Measurements from ENCODE around the gene LMF1. TPM values are rescaled to one million over a fixed set of nuclear protein-coding genes. Genes with fewer than 3 reads are reported as not detected.
"Not testable (repeated sequence)": the region's sequence is repeated elsewhere in the genome, so short reads cannot be mapped to it uniquely, and the experiment has no call there.

LMF1 gene
- total RNA-seq, 1 experiment from 2014 or later, result 15.6 TPM

- DNase-seq (ENCODE audit: extremely low read depth, low read depth), result no peak
Measured at GRCh38 chr16:839643-840408, 131.0 kb downstream of the LMF1 start.

GRCh38 chr16:838741-839140, 132.0 kb downstream of the LMF1 start:
- DNase-seq (ENCODE audit: extremely low read depth, low read depth), result no peak

- not testable (repeated sequence) for DNase-seq (ENCODE audit: extremely low read depth, low read depth)
Measured at GRCh38 chr16:836822-837221, 134.0 kb downstream of the LMF1 start.

GRCh38 chr16:836221-836620, 134.6 kb downstream of the LMF1 start:
- no peak for DNase-seq (ENCODE audit: extremely low read depth, low read depth)

- no peak for DNase-seq (ENCODE audit: extremely low read depth, low read depth)
Measured at GRCh38 chr16:835373-835772, 135.4 kb downstream of the LMF1 start.

- no peak for DNase-seq (ENCODE audit: extremely low read depth, low read depth)
Measured at GRCh38 chr16:833411-833810, 137.4 kb downstream of the LMF1 start.

GRCh38 chr16:832652-833336, 138.0 kb downstream of the LMF1 start:
- DNase-seq (ENCODE audit: extremely low read depth, low read depth), result no peak

GRCh38 chr16:831571-832413, 139.0 kb downstream of the LMF1 start:
- no peak for DNase-seq (ENCODE audit: extremely low read depth, low read depth)

GRCh38 chr16:830871-831570, 139.8 kb downstream of the LMF1 start:
- DNase-seq (ENCODE audit: extremely low read depth, low read depth), result no peak

- no peak for DNase-seq (ENCODE audit: extremely low read depth, low read depth)
Measured at GRCh38 chr16:830107-830870, 140.5 kb downstream of the LMF1 start.

- no peak for DNase-seq (ENCODE audit: extremely low read depth, low read depth)
Measured at GRCh38 chr16:828891-829290, 141.9 kb downstream of the LMF1 start.

GRCh38 chr16:827513-827912, 143.3 kb downstream of the LMF1 start:
- no peak for DNase-seq (ENCODE audit: extremely low read depth, low read depth)

- DNase-seq (ENCODE audit: extremely low read depth, low read depth), result no peak
Measured at GRCh38 chr16:825341-826061, 145.3 kb downstream of the LMF1 start.

- DNase-seq (ENCODE audit: extremely low read depth, low read depth), result no peak
Measured at GRCh38 chr16:824601-825000, 146.2 kb downstream of the LMF1 start.

GRCh38 chr16:824194-824593, 146.6 kb downstream of the LMF1 start:
- DNase-seq (ENCODE audit: extremely low read depth, low read depth), result no peak

- no peak for DNase-seq (ENCODE audit: extremely low read depth, low read depth)
Measured at GRCh38 chr16:822909-823297, 147.9 kb downstream of the LMF1 start.

GRCh38 chr16:822174-822908, 148.4 kb downstream of the LMF1 start:
- DNase-seq (ENCODE audit: extremely low read depth, low read depth), result no peak

- DNase-seq (ENCODE audit: extremely low read depth, low read depth), result no peak
Measured at GRCh38 chr16:821751-822150, 149.0 kb downstream of the LMF1 start.

GRCh38 chr16:820748-821147, 150.0 kb downstream of the LMF1 start:
- no peak for DNase-seq (ENCODE audit: extremely low read depth, low read depth)
